Neural cell (in vitro differentiated cells): Measurements from ENCODE around the gene FUBP1. TPM values are rescaled to one million over a fixed set of nuclear protein-coding genes. Genes with fewer than 3 reads are reported as not detected.

Source experiments
- H2AFZ ChIP-seq: fragments of 200-600, 300-800 bp; sonication (generic), shearing (Covaris generic); 2 replicates; pipeline ENCODE4 v1.6.0; 2014; ENCODE audit warnings: low read depth, mild to moderate bottlenecking, antibody characterized with exemption, low read length, moderate library complexity
- H3F3A ChIP-seq: fragments of 200-600 bp; shearing (Covaris generic); 2 replicates; pipeline ENCODE4 v1.6.1; 2016; ENCODE audit warnings: mild to moderate bottlenecking, moderate library complexity, mixed read lengths, antibody characterized with exemption, low read length; ENCODE audit not compliant: insufficient read depth, poor library complexity, severe bottlenecking
- H3K27ac ChIP-seq: fragments of 200-600, 300-800 bp; sonication (generic), shearing (Covaris generic); 2 replicates; pipeline ENCODE4 v1.5.1; 2014; ENCODE audit warnings: mild to moderate bottlenecking, low read length, moderate library complexity
- H3K27me3 ChIP-seq: fragments of 300-800, 200-600 bp; sonication (generic), shearing (Covaris generic); 2 replicates; pipeline ENCODE4 v1.6.0; 2014; ENCODE audit warnings: mild to moderate bottlenecking, low read depth, low read length, moderate library complexity; ENCODE audit not compliant: insufficient read depth
- H3K36me3 ChIP-seq: fragments of 300-800, 200-600 bp; sonication (generic), shearing (Covaris generic); 2 replicates; pipeline ENCODE4 v1.5.1; 2014; ENCODE audit warnings: mild to moderate bottlenecking, antibody characterized with exemption, low read length, moderate library complexity; ENCODE audit not compliant: insufficient read depth
- H3K4me2 ChIP-seq: fragments of 300-800, 200-600 bp; sonication (generic), shearing (Covaris generic); 2 replicates; pipeline ENCODE4 v1.6.0; 2014; ENCODE audit warnings: mild to moderate bottlenecking, low read length
- H3K4me3 ChIP-seq: fragments of 300-800, 200-600 bp; sonication (generic), shearing (Covaris generic); 2 replicates; pipeline ENCODE4 v1.5.1; 2014; ENCODE audit warnings: mild to moderate bottlenecking, low read length, moderate library complexity
- H3K79me2 ChIP-seq: fragments of 200-600 bp; shearing (Covaris generic); replicated peaks from 2 replicates; pipeline ENCODE4 v1.6.0; 2014; ENCODE audit warnings: mild to moderate bottlenecking, low read length, moderate library complexity; ENCODE audit not compliant: insufficient read depth
- H3K9ac ChIP-seq: fragments of 300-800, 200-600 bp; sonication (generic), shearing (Covaris generic); 2 replicates; pipeline ENCODE4 v1.6.1; 2016; ENCODE audit warnings: mild to moderate bottlenecking, low read length, mixed read lengths
- H3K9me2 ChIP-seq: fragments of 200-600 bp; shearing (Covaris generic); 2 replicates; pipeline ENCODE4 v1.6.1; 2016; ENCODE audit warnings: mild to moderate bottlenecking, low read length, mixed read lengths; ENCODE audit not compliant: insufficient read depth
- H3K9me3 ChIP-seq: fragments of 200-600, 300-800 bp; sonication (generic), shearing (Covaris generic); 2 replicates; pipeline ENCODE4 v1.6.1; 2016; ENCODE audit warnings: mild to moderate bottlenecking, mixed run types, low read length, moderate library complexity, mixed read lengths
- H4K20me1 ChIP-seq: fragments of 200-600 bp; shearing (Covaris generic); 2 replicates; pipeline ENCODE4 v1.6.1; 2016; ENCODE audit warnings: mild to moderate bottlenecking, mixed run types; ENCODE audit not compliant: insufficient read depth
- EP300 ChIP-seq: fragments of 450-650 bp; conservative IDR thresholded peaks from 2 replicates; pipeline ENCODE4 v1.6.1; 2014; ENCODE audit warnings: antibody characterized with exemption, mild to moderate bottlenecking, moderate library complexity; ENCODE audit not compliant: poor library complexity, severe bottlenecking
- EZH2 ChIP-seq: fragments of 200-600, 300-800 bp; shearing (Covaris generic), sonication (generic); IDR thresholded peaks from 2 replicates; pipeline ENCODE4 v1.6.1; 2014; ENCODE audit warnings: antibody characterized with exemption, low read length, borderline replicate concordance, mild to moderate bottlenecking; ENCODE audit not compliant: insufficient read depth, poor library complexity, severe bottlenecking
- MXI1 ChIP-seq: fragments of 450-650 bp; conservative IDR thresholded peaks from 2 replicates; pipeline ENCODE4 v1.6.1; 2014; ENCODE audit warnings: antibody characterized with exemption, mild to moderate bottlenecking; ENCODE audit not compliant: poor library complexity, severe bottlenecking
- POLR2AphosphoS5 ChIP-seq: IDR thresholded peaks from 2 replicates; pipeline ENCODE4 v1.6.1; 2012
- RAD21 ChIP-seq: fragments of 450-650 bp; conservative IDR thresholded peaks from 2 replicates; pipeline ENCODE4 v1.6.1; 2014; ENCODE audit warnings: antibody characterized with exemption, mild to moderate bottlenecking, moderate library complexity
- SMC3 ChIP-seq: fragments of 450-650 bp; conservative IDR thresholded peaks from 2 replicates; pipeline ENCODE4 v1.6.1; 2014; ENCODE audit warnings: antibody characterized with exemption, mild to moderate bottlenecking, moderate library complexity; ENCODE audit not compliant: poor library complexity
- TAF1 ChIP-seq: IDR thresholded peaks from 2 replicates; pipeline ENCODE4 v1.6.1; 2012; ENCODE audit warnings: low read depth
- polyA plus RNA-seq: library from polyadenylated mRNA; depleted of rRNA; stranded (reverse); fragments of >200 nt; gene quantifications from 2 replicates; pipeline ENCODE4 v1.2.3, GENCODE V29; 2014
- TF ChIP-seq, protein P1 (sequence below): IDR thresholded peaks from 2 replicates; pipeline ENCODE4 v1.6.1; 2012; ENCODE audit warnings: borderline replicate concordance
- TF ChIP-seq, protein P2 (sequence below): fragments of 450-650 bp; IDR thresholded peaks from 2 replicates; pipeline ENCODE4 v1.5.1; 2014; ENCODE audit warnings: antibody characterized with exemption, mild to moderate bottlenecking, moderate library complexity; ENCODE audit not compliant: poor library complexity, severe bottlenecking

The FUBP1 gene
- polyA plus RNA-seq, 1 donor from 2014 or later, result 630 TPM

DNA sequence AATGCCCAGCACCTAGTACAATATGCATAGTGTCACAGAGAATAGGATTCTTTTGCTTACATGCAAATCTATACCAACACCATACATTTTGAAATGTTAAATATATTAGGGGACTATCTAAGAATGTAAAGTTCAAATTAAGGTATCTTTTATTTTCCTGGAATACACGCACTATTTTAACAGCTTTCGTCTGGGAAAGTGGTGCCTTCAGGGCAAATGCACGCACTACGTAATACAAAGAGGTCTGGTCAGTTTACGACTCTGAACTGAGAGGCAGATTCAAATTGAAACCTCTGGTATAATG, 931 bp downstream of the FUBP1 start:
- H4K20me1 ChIP-seq, result peaks cover 22% of the 10 kb centered on the region
- no peaks in the 10 kb centered on the region for H3K27me3 ChIP-seq
- no peaks in the 10 kb centered on the region for H3K9me2 ChIP-seq
- TF ChIP-seq, protein P1, sequence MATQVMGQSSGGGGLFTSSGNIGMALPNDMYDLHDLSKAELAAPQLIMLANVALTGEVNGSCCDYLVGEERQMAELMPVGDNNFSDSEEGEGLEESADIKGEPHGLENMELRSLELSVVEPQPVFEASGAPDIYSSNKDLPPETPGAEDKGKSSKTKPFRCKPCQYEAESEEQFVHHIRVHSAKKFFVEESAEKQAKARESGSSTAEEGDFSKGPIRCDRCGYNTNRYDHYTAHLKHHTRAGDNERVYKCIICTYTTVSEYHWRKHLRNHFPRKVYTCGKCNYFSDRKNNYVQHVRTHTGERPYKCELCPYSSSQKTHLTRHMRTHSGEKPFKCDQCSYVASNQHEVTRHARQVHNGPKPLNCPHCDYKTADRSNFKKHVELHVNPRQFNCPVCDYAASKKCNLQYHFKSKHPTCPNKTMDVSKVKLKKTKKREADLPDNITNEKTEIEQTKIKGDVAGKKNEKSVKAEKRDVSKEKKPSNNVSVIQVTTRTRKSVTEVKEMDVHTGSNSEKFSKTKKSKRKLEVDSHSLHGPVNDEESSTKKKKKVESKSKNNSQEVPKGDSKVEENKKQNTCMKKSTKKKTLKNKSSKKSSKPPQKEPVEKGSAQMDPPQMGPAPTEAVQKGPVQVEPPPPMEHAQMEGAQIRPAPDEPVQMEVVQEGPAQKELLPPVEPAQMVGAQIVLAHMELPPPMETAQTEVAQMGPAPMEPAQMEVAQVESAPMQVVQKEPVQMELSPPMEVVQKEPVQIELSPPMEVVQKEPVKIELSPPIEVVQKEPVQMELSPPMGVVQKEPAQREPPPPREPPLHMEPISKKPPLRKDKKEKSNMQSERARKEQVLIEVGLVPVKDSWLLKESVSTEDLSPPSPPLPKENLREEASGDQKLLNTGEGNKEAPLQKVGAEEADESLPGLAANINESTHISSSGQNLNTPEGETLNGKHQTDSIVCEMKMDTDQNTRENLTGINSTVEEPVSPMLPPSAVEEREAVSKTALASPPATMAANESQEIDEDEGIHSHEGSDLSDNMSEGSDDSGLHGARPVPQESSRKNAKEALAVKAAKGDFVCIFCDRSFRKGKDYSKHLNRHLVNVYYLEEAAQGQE, result no peak
- TF ChIP-seq, protein P2, sequence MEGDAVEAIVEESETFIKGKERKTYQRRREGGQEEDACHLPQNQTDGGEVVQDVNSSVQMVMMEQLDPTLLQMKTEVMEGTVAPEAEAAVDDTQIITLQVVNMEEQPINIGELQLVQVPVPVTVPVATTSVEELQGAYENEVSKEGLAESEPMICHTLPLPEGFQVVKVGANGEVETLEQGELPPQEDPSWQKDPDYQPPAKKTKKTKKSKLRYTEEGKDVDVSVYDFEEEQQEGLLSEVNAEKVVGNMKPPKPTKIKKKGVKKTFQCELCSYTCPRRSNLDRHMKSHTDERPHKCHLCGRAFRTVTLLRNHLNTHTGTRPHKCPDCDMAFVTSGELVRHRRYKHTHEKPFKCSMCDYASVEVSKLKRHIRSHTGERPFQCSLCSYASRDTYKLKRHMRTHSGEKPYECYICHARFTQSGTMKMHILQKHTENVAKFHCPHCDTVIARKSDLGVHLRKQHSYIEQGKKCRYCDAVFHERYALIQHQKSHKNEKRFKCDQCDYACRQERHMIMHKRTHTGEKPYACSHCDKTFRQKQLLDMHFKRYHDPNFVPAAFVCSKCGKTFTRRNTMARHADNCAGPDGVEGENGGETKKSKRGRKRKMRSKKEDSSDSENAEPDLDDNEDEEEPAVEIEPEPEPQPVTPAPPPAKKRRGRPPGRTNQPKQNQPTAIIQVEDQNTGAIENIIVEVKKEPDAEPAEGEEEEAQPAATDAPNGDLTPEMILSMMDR, result no peak
- TF ChIP-seq POLR2AphosphoS5 (no peak), TAF1 (no peak), RAD21 (no peak), SMC3 (no peak), MXI1 (no peak), EP300 (no peak), EZH2 (no peak)
- peak overlapping the region; percentile 80 for H3K4me2 ChIP-seq
- H3K27ac ChIP-seq, result peak overlapping the region; percentile 100
- peaks cover 73% of the 10 kb centered on the region for H3K79me2 ChIP-seq
- H3K9me3 ChIP-seq, result no peaks in the 10 kb centered on the region
- peaks cover 3% of the 10 kb centered on the region for H3K36me3 ChIP-seq
- peak overlapping the region; percentile 90 for H3K4me3 ChIP-seq
- H2AFZ ChIP-seq, result peak overlapping the region; percentile 94
- peaks cover 5% of the 10 kb centered on the region for H3F3A ChIP-seq
- peak overlapping the region; percentile 99 for H3K9ac ChIP-seq

DNA sequence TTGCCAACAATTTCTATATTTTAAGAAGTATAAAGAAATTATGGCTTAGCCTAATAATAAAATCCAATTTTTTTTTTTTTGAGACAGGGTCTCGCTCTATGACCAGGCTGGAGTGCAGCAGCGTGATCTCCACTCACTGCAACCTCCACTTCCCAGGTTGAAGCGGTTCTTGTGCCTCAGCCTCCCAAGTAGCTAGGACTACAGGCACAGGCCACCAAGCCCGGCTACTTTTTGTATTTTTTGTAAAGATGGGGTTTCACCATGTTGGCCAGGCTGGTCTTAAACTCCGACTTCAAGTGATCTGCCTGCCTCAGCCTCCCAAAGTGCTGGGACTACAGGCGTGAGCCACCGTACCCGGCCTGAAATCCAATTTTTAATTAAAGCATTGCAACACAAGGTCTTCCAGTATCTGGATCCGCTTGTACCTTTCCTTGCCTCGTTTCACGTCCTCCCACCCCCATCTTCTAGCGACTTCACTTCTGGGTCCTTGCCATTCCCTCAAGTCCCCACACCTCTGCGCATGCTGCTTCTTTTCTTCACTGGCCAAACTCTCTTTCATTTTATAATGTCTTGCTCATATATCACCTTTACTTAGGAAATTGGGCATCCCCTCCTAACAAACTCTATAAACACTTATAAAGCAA, 2.3 kb downstream of the FUBP1 start:
- no peak overlapping the region for H3K27ac ChIP-seq
- peaks cover 27% of the 10 kb centered on the region for H4K20me1 ChIP-seq
- H3K9me3 ChIP-seq, result no peaks in the 10 kb centered on the region
- H3K79me2 ChIP-seq, result peaks cover 80% of the 10 kb centered on the region
- no peak overlapping the region for H3K9ac ChIP-seq
- no peaks in the 10 kb centered on the region for H3K9me2 ChIP-seq
- no peaks in the 10 kb centered on the region for H3K27me3 ChIP-seq
- peaks cover 5% of the 10 kb centered on the region for H3F3A ChIP-seq
- peaks cover 3% of the 10 kb centered on the region for H3K36me3 ChIP-seq
- TF ChIP-seq, protein P1, result no peak
- peak overlapping the region; percentile 80 for H3K4me2 ChIP-seq
- H3K4me3 ChIP-seq, result peak overlapping the region; percentile 90
- no peak overlapping the region for H2AFZ ChIP-seq
